ENCODE data around the gene FOXB2.
"Not testable (repeated sequence)": the region's sequence is repeated elsewhere in the genome, so short reads cannot be mapped to it uniquely, and the experiment has no call there.

Gene FOXB2

GRCh38 chr9:77016121-77016525 is 3.3 kb upstream of the FOXB2 start:
- no peak for DNase-seq

DNA sequence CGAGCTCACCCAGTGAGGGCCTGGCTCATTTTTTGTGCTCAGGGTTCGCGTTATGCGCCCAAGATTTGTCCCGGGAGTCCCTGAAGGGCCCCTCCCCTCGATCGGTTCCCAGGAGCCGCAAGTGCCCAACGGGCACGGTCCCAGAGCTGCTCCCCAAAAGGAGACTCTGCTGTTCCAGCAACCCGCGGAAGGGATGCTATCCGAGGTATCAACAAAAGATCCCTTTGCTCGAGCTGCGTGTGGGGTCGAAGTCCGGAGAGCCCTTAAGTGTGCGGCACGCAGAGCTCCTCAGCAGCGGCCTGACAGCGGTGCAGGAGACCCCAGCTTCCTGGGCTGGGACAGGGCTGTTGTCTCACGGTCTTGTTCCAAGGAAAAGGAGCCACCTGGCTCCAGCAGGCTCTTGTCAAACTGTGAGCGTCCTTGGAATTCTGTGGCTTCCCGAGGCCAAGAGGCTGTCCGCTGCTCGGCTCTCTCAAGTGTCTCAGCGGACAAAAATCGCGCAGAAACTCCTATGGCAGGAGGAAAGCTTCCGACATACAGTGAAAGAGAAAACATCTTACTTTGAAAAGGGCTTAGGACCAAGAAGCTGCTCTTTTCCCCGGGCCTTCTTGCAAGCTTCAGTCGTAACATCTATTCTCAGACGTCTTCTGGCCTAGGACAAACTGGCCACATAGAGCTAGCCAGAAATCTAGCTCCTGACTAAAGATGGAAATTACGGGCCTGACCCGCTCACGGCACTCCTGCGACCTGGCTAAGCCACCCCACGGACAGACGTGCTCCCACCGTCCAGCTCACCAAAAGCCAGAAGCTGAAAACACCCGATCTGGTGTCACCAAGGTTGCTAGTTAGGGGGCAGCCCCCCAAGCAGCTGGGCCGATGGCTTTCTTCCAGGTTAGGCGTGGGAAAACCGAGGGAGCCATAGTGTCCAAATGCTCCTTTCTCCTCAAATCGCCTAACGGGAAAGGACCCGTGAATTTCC is 2.6 kb upstream of the FOXB2 start:
- DNase-seq = no peak

DNA sequence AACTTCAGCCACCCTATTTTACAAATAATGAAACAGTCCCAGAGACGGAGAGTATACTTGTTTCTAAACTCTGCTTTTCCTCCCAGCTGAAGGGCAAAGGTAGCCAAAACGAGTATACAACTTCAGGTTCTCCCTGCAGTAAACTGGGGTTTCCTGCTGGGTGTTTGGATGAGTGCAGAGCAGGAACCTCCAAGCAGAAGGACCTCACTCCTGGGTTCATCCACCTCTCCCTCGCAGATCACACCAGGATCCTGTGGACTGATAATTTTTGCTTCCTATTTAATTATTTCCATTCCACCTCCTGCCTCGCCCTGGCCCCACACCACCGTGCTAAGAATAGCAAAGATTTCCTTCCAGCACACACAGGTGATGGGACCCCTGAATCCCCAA is 2.0 kb upstream of the FOXB2 start:
- no peak for DNase-seq

DNA sequence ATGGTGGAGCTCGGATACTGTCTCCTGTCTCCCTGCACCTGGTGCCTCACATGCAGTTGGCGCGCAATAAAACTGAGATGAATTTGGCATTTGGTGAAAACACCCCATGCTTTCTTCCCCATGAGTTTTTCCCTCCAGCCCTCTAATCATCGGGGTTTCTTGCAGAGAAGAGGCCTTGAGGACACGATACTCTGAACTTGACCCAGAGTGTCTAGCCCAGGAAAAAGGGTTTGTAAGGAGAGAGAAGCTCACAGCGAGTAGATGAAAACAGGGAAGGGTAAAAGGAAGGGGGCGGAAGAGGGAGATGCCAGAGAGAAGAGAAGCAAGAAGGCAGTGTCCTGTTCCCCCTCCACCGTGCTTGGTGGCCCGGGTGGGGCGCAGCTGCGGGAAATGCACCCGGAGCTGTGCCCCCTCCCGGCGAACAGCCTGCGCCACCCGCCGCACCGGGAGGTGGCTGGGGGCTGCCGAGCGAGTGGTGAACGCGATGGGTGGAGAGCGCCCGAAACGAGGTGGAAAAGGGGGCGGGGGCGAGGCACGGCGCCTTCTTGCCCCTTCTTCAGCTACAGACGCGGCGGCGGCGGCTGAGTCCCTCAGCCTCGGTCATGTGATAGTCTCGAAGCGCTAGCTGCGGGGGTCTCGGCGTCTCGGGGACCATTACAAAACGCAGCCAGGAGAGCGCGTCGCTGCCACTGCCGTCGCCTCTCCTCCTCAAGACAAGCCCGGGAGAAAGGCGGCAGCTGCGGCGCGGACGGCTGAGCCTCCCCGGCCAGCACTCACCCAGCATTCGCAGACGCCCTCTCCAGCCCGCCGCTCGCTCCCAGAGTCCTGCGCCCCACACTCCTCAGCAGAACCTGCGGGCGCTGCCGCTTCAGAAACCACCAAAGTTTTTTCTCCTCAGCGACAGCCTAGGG is 1.1 kb upstream of the FOXB2 start:
- DNase-seq = no peak

- no peak for DNase-seq
Observed at GRCh38 chr9:77018969-77019235, 553 bp upstream of the FOXB2 start.

GRCh38 chr9:77019926-77020412 is 514 bp downstream of the FOXB2 start:
- no peak for DNase-seq

GRCh38 chr9:77020413-77021290 is 1.2 kb downstream of the FOXB2 start:
- DNase-seq = no peak

- no peak for DNase-seq
Observed at GRCh38 chr9:77021291-77021894, 1.9 kb downstream of the FOXB2 start.

- DNase-seq = no peak
Observed at GRCh38 chr9:77021922-77022782, 2.7 kb downstream of the FOXB2 start.

DNA sequence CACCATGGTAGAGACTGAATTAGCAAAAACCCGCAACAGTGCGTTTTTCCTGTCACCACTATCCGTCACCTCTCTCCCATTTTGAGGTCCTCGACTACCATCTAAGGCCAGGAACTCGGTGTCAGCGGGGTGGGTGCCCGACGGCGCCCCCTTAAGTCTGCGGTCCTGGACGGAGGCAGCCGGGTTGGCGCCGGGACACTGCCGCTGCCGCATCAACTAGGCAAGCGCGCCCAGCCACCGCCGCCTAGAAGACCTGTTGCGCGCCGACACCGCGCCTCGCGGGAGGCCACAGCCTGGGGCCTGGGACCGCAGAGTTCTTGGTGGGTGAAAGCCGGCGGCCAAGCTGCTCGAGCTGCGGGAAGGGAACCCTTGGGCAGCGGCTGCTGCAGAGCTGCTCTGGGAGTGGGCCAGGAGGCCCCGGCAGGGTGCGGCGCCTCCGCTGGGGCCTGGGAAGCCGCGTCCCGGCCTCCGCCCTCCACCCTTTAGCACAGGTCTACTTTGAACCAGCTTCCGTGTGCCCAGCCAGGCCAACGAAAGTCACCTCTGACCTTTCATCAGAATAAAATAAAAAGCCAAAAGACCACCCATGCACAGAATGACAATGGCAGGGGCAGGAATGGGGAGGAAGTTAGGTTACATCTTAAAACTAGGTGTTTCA is 3.5 kb downstream of the FOXB2 start:
- DNase-seq = no peak

DNA sequence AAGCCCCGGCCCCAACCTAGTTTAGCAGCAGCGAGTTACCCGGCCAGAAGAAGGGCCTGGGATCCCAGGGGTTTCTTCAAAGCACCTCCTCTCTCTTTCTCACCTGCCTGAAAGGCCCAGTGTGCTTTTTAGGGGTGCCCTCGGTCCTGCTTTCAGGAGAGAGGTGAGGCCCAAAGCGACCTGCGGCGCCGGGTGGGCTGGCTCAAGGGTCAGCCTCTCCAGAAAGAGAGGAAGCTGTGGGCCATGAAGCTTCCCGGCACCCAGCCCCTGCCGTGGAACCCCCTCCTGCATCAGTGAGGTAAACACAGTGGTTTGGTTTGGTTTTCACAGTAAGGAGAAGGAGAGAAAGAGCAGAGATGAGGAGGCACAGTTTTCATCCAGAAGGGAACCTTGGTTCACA is 4.3 kb downstream of the FOXB2 start:
- no peak for DNase-seq

GRCh38 chr9:77024776-77025545 is 5.5 kb downstream of the FOXB2 start:
- no peak for DNase-seq

DNA sequence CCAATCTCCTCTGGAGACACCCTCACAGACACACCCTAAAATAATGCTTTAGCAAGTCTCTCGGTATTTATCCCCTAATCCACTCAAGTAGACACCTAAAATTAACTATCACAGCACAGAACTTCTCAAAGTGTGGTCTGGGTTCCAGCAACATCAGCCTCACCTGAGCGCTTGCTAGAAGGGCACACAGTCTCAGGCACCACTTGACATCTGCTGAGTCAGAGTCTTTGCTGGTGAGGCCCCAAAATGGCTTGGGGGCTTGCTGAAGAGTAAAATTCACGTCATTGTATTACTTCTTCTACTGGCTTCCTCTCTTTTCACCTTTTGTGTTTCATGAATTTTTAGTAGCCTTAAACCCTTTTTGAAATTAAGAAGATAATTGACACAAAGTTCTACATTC is 9.0 kb downstream of the FOXB2 start:
- no peak for DNase-seq

DNA sequence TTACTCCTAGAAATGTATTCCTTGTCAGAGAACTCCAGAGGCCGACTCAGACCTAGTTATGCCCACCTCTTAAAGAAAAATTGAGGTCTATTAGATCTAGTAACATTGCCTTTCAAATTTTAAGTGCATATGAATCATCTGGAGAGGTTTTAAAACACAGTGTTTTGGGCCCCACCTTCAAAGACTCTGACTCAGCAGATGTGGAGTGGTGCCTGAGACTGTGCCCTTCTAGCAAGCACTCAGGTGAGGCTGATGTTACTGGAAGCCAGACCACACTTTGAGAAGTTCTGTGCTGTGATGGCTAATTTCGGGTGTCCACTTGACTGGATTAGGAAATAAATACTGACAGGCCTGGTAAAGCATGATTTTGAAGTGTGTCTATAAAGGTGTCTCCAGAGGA is 10.6 kb downstream of the FOXB2 start:
- DNase-seq = no peak

- no peak for DNase-seq
Observed at GRCh38 chr9:77038281-77039036, 19.0 kb downstream of the FOXB2 start.

DNA sequence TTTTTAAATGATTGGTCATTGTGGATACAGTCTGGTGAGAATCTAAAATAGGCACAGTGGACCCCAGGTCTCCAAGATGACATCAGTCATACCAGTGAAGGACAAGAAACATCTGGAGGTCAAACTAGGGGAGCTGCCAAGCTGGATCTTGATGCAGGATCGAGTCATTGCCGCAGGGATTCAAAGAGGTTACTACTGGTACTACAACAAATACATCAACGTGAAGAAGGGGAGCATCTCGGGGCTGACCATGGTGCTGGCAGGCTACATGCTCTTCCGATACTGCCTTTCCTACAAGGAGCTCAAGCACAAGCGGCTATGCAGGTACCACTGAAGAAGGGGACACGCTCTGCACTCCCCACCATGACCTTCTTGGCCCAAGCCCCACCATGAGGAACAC is 20.9 kb downstream of the FOXB2 start:
- no peak for DNase-seq

GRCh38 chr9:77043743-77044142 is 24.3 kb downstream of the FOXB2 start:
- DNase-seq = not testable (repeated sequence)

DNA sequence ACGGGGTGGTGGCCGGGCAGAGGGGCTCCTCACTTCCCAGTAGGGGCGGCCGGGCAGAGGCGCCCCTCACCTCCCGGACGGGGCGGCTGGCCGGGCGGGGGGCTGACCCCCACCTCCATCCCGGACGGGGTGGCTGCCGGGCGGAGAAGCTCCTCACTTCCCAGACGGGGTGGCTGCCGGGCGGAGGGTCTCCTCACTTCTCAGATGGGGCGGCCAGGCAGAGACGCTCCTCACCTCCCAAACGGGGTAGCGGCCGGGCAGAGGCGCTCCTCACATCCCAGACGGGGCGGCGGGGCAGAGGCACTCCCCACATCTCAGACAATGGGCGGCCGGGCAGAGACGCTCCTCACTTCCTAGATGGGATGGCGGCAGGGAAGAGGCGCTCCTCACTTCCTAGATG is 41.2 kb downstream of the FOXB2 start:
- not testable (repeated sequence) for DNase-seq

Measured in nucleus accumbens (tissue), 56 donors.